ENCODE data around the gene PAGR1. TPM values are rescaled to one million over a fixed set of nuclear protein-coding genes. Genes with fewer than 3 reads are reported as not detected.
A peak's percentile ranks its signal among the peaks of the same experiment; 100 is the strongest.

The PAGR1 gene
- total and polyA plus RNA-seq, 2 of the 4 experiments (the other 2 are of a cell fraction) = 10.6 to 22.1 TPM

DNA sequence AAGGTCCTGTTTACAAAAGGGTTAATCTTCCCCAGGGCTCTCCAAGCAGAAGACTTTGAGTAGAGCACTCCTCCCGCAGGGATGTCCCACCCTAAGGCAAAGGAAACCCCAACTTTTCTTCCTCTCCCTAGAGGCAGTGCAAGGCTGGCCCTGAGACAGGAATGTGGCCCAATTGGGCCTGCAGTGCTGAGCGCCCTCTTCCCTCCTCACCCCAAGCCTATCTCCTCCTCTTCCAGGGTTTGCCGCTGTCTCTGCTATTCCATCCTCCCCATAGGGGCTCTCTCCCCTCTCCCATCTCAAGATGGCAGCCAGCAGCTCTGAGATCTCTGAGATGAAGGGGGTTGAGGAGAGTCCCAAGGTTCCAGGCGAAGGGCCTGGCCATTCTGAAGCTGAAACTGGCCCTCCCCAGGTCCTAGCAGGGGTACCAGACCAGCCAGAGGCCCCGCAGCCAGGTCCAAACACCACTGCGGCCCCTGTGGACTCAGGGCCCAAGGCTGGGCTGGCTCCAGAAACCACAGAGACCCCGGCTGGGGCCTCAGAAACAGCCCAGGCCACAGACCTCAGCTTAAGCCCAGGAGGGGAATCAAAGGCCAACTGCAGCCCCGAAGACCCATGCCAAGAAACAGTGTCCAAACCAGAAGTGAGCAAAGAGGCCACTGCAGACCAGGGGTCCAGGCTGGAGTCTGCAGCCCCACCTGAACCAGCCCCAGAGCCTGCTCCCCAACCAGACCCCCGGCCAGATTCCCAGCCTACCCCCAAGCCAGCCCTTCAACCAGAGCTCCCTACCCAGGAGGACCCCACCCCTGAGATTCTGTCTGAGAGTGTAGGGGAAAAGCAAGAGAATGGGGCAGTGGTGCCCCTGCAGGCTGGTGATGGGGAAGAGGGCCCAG is 3.0 kb upstream of the PAGR1 start:
- Histone ChIP-seq H4K91ac (ENCODE audit: insufficient read depth, low read depth, low read length) (peak overlapping the region; percentile 29; the same call in 1 of the 2 replicates), H4K20me1 (ENCODE audit: insufficient read depth, low read length) (peaks cover 25% of the 10 kb centered on the region), H3K23ac (ENCODE audit: low read depth, low read length) (peak overlapping the region; percentile 94), H3K9me1 (ENCODE audit: insufficient read depth, low read length) (peaks cover 13% of the 10 kb centered on the region), H3K4me3 (ENCODE audit: insufficient read depth, low read depth, low read length) (peak overlapping the region; percentile 80), H2BK5ac (ENCODE audit: low read depth, low read length, poor library complexity, severe bottlenecking) (peak overlapping the region; percentile 37), H2AFZ (replicated peaks; ENCODE audit: low read length, poor library complexity) (peak overlapping the region; percentile 90), H3K4ac (ENCODE audit: low read depth, low read length) (peak overlapping the region; percentile 86), H3K9ac (ENCODE audit: low read depth, low read length) (peak overlapping the region; percentile 68), H3K27ac (ENCODE audit: insufficient read depth, low read length) (peak overlapping the region; percentile 65), H3K56ac (ENCODE audit: extremely low read depth, insufficient read depth, low read length) (peak overlapping the region; percentile 54; the same call in 1 of the 2 replicates), H3K9me3 (ENCODE audit: control insufficient read depth, insufficient read depth, low read length) (no peaks in the 10 kb centered on the region), H2BK15ac (ENCODE audit: low read depth, low read length) (no peak overlapping the region; the same call in 2 of the 3 replicates), H3K4me1 (ENCODE audit: control insufficient read depth, insufficient read depth, low read length) (peaks cover 28% of the 10 kb centered on the region), H3K79me1 (ENCODE audit: low read depth in 1 of 2, low read length in 2 of 2) (peaks cover 13 to 53% of the 10 kb centered on the region in 2 experiments), H2BK20ac (ENCODE audit: low read depth, low read length) (no peak overlapping the region), H2AK9ac (replicated peaks; ENCODE audit: low read depth, low read length, poor library complexity) (peak overlapping the region; percentile 95), H3K27me3 (ENCODE audit: control insufficient read depth, insufficient read depth, low read length) (no peaks in the 10 kb centered on the region), H3K14ac (replicated peaks; ENCODE audit: low read depth, low read length) (peak overlapping the region; percentile 80), H2BK120ac (ENCODE audit: low read depth, low read length) (peak overlapping the region; percentile 55), H3K36me3 (ENCODE audit: control insufficient read depth, insufficient read depth, low read length) (peaks cover 12% of the 10 kb centered on the region), H2AK5ac (ENCODE audit: low read depth, low read length) (peak overlapping the region; percentile 73; the same call in 1 of the 2 replicates), H4K8ac (ENCODE audit: low read depth in 2 of 2, low read length in 2 of 2) (peak overlapping the region; percentile 28 to 52; a peak in 2 of 4 replicates), H4K5ac (ENCODE audit: low read depth, low read length) (peak overlapping the region; percentile 25), H3K4me2 (ENCODE audit: low read depth, low read length) (peak overlapping the region; percentile 59), H3K18ac (ENCODE audit: low read depth, low read length) (peak overlapping the region; percentile 5; the same call in 1 of the 2 replicates)
- POLR2A ChIA-PET (ENCODE audit: unreplicated experiment) = interaction anchor here (0.5 kb wide), 1 partner anchor 9 kb away, joined by 4 read pairs; no protein-coding TSS in a partner anchor
- no peak for TF ChIP-seq POLR2A (IDR thresholded peaks at IDR 0.05; ENCODE audit: low read depth, low read length)
- TF ChIP-seq, protein P1, sequence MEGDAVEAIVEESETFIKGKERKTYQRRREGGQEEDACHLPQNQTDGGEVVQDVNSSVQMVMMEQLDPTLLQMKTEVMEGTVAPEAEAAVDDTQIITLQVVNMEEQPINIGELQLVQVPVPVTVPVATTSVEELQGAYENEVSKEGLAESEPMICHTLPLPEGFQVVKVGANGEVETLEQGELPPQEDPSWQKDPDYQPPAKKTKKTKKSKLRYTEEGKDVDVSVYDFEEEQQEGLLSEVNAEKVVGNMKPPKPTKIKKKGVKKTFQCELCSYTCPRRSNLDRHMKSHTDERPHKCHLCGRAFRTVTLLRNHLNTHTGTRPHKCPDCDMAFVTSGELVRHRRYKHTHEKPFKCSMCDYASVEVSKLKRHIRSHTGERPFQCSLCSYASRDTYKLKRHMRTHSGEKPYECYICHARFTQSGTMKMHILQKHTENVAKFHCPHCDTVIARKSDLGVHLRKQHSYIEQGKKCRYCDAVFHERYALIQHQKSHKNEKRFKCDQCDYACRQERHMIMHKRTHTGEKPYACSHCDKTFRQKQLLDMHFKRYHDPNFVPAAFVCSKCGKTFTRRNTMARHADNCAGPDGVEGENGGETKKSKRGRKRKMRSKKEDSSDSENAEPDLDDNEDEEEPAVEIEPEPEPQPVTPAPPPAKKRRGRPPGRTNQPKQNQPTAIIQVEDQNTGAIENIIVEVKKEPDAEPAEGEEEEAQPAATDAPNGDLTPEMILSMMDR (conservative IDR thresholded peaks at IDR 0.05; ENCODE audit: low read depth, low read length) = no peak
- no peak for TF ChIP-seq BHLHE40 (IDR thresholded peaks at IDR 0.05; ENCODE audit: low read depth, low read length)
- no peak for TF ChIP-seq RCOR1 (IDR thresholded peaks at IDR 0.05; ENCODE audit: insufficient replicate concordance, low read length)
- no peak for TF ChIP-seq CEBPB (IDR thresholded peaks at IDR 0.05; ENCODE audit: low read depth, low read length)
- no peak for TF ChIP-seq RFX5 (IDR thresholded peaks at IDR 0.05; ENCODE audit: low read depth, low read length)
- ATAC-seq (ENCODE audit: low read depth) = no peak
- no TSS peak for BruUV-seq (replicated peaks)
- in situ Hi-C loops (cut with MboI; ENCODE audit: low sequenced_read_pairs) = no loop called here
- intact Hi-C loops (cut with micrococcal nuclease) = loop anchor here (2.0 kb wide), 1 partner anchor 186 kb away; no protein-coding TSS in a partner anchor
- DNase-seq = no peak
- CTCF ChIA-PET = interaction anchor here (0.6 kb wide), 1 partner anchor 90 kb away, joined by 3 read pairs; no protein-coding TSS in a partner anchor
- dilution Hi-C loops (cut with HindIII; ENCODE audit: low sequenced_read_pairs, unreplicated experiment) = no loop called here
- WGBS, 2 experiments (ENCODE audit: extremely low coverage in 2 of 2, insufficient read length in 1 of 2) = 63% methylated on average over 5 of the region's 9 CpGs; no CpG with 5 or more reads in 1 of the 2 experiments
